GM21717 (cell line): ENCODE data around the gene FAM78B.

ENCODE experiments used
- ATAC-seq: cut with Tn5 transposase; IDR thresholded peaks from one replicate; pipeline ENCODE4 v1.9.1; 2021; ENCODE audit warnings: mild to moderate bottlenecking, moderate library complexity; ENCODE audit not compliant: unreplicated experiment

Gene FAM78B

GRCh38 chr1:166166698-166167571 is at the start of gene FAM78B:
FAM78B (minus strand) TSS chr1:166167001; CDS start chr1:166166248, 753 bp downstream.
- ATAC-seq, result peak; percentile 30

DNA sequence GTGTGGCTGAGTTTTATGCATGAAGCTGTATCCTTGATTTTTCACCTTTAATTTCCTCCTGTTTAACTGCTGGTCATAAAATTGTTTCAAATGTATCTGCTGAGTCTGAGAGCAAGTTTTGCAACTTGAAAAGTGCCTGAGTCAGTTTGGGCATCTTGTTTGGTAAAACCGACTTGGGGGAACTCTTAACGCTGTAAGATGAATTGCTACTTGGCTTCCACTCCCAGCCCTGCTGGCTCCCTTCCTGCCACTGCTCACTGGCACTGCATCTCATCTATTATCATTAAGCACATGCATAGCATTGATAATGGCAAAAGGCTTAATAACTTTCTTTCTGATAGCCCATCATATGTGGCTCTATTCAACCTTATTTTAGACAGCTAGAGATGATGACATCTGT is 35.7 kb upstream of the FAM78B start:
- ATAC-seq, result no peak

GRCh38 chr1:166200743-166201142 is 33.9 kb upstream of the FAM78B start:
- ATAC-seq, result no peak

DNA sequence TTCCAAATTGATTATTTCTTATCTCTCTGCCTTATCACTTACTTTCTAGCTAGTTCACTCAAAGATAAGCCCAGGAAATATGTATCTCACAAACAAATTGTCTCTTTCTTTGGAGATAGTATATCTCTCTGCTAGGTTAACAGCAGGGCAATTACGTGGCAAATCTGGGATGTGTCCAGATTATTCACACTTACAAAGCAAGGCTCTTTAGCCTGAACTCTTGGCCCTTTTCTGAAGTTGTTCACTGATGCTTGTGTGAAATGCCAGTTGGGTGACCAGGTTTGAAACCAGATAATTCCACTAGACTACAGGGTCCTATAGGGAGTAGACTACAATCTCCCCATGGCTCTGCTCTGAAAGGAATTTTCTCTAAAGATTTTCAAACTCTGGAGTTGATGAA is 30.8 kb upstream of the FAM78B start:
- ATAC-seq, result no peak

DNA sequence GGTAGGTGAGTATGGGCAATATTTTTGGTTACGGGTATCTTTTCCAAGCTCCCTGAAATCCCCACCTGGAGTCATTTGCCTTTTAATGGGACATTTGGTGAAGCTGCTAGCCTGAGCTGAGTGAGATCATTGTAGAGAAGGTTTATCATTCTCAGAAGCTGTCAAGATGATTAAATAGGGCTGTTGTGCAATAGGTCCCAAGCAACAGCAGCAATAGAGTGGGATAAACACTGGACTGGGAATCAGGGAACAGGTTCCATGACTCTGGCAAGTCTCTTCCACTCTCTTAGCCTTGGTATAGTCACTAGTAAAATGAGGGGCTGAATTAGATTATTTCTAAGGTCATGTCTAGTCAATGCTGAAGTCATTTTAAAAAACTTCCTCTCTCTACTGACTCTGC is 30.3 kb upstream of the FAM78B start:
- no peak for ATAC-seq

GRCh38 chr1:166193057-166193698 is 26.4 kb upstream of the FAM78B start:
- no peak for ATAC-seq

- no peak for ATAC-seq
These were observed 23.6 kb upstream of the FAM78B start for GRCh38 chr1:166190400-166190799.

DNA sequence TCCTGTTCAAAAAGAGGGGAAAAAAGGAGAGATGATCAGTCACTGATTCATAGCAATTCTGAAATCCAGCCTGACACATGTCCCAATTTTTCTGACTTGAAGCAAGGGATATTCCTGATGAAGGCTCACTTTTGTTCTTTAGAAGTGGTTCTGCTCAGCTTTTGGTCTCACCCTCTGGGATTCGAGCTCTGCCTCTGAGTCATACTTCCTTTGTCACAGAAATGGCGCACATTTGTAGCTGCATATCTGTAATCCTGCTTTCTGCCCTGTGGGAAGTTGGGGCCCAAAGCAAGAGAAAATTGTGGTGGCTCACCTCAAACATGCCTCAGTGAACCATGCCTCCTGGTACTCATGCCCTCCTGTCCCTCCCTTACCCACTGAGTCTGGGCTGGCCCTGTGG is 22.3 kb upstream of the FAM78B start:
- no peak for ATAC-seq

- no peak for ATAC-seq
These were observed 18.7 kb upstream of the FAM78B start for GRCh38 chr1:166185526-166185925.

DNA sequence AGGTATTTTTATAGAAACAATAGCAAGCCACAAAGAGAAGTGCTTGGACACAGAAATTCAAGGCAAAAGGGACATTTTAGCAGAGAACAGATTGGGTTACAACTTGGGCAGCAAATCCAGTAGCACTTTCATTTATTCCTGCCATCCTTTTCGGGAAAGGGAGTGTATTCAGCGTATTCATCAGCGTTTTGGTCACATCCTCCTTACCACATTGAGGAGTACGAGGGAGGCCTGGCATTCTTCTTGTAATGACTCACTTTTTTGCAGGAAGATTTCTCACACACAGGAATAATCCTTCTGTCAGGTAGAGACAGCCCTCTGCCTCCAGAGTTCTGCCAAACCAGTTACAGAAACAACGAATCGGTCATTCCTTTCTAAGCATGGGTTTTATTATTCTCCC is 18.1 kb upstream of the FAM78B start:
- no peak for ATAC-seq

GRCh38 chr1:166184012-166184411 is 17.2 kb upstream of the FAM78B start:
- ATAC-seq, result no peak

DNA sequence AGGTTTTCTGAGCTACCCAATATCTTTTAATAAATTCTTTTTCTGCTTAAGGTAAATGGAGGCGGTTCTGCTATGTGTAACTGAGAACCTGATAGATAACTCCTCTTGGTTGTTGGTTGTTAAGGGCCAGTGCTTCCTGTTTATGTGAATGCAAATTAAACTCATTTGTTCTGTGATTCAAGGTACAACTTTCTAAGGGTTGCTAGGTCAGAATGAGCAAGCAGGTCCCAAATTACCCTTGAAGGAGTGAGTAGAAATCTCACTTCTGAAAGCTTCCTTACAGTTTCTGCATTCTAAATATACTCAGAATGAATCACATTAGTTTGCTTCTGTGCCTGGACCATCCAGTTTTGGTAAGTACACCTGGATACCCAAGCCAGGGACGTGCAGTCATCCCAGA is 15.5 kb upstream of the FAM78B start:
- peak; percentile 59 for ATAC-seq

GRCh38 chr1:166176416-166176815 is 9.6 kb upstream of the FAM78B start:
- no peak for ATAC-seq

DNA sequence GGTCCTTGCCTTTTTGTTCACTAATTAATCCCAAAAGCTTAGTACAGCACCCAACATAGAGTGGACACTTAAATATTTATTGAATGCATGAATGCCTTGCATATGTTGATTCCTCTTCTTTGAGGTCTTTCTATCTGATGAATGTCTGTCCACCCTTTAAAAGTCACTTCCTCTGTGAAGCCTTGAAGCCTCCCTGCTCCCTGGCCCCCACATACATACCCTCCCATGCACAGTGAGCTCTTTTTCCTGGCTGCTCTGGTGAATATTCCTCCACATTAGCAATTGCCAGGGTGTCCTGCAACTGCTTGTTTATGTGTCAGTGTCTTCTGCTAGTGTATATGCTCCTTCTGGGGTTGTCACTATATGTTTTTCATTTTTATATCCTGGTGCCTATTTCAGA is 8.2 kb upstream of the FAM78B start:
- no peak for ATAC-seq

DNA sequence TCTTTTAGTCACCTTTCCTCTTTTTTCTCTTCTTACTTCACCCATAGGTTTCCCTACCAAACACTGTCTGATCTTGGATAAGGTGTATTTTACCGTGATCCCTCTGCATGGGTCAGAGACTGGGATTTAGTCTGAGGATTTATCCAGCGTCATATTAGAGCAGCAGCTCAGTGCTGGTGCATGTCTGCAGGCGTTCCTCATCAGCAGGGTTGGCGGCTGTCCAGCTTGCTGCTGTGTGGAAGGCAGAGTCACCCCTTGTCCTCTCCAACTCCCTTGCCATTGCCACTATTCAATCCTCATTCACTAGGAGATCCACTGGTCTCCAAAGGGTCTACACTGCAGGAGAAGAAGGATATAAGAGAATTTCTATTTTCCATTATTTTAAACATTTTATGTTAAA is 7.3 kb upstream of the FAM78B start:
- no peak for ATAC-seq

DNA sequence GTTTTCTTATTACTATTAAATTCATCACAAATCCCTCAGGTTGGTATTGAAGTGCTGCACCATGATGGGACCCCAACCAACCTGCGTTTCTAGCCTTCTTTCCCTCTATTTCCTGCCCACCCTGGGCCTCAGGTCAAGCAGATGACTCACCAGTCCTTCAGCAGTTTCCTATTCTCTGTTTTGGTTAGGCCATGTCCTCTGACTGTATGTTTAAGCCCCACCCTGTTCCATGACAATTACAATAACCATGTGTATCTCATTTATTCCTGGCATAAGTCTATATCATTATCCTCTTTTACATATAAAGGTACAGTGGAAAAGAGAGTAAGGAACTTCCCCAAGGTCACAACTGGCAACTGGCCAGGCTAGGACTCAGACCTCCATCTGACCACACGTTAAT is 5.3 kb upstream of the FAM78B start:
- ATAC-seq, result no peak

GRCh38 chr1:166170726-166171125 is 3.9 kb upstream of the FAM78B start:
- ATAC-seq, result no peak

DNA sequence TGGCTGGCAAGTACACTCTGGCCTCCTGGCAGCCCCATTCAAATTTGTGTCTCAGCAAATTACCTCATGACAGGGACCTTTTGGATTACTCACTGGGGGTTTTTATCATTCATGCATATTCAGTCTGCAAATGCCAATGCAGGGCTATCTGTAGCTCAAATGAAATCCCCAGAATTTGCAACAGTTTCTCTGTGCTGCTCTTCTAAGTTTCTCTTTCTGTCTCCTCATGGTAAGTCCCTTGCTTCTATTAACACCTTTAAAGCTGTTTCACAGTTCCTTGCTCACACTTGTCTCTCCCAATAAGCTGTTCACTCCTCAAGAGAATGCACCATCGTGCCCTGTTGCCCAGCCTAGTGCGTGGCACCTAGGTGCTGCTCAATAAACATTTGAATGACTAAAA is 3.3 kb upstream of the FAM78B start:
- peak; percentile 61 for ATAC-seq

- no peak for ATAC-seq
These were observed 2.4 kb upstream of the FAM78B start for GRCh38 chr1:166169182-166169581.

- no peak for ATAC-seq
These were observed 748 bp upstream of the FAM78B start for GRCh38 chr1:166167572-166167925.

- ATAC-seq, result peak; percentile 0
These were observed 488 bp downstream of the FAM78B start for GRCh38 chr1:166166329-166166697.

- ATAC-seq, result no peak
These were observed 1.0 kb downstream of the FAM78B start for GRCh38 chr1:166165661-166166328.
